ENCODE results near the gene PLCB1. TPM values are rescaled to one million over a fixed set of nuclear protein-coding genes. Genes with fewer than 3 reads are reported as not detected.

PLCB1 gene
- total RNA-seq, 2 experiments from 2014 or later, result 1.9 to 2.2 TPM

GRCh38 chr20:8723296-8723695 lies 591.2 kb downstream of the PLCB1 start:
- H3K36me3 Mint-ChIP-seq (ENCODE audit: low read depth), result no peaks in the 10 kb centered on the region
- CTCF ChIA-PET, result interaction anchor here (0.9 to 6.4 kb wide), 10 partner anchors 12 to 787 kb away, joined by 3 to 49 read pairs (median 6); partner anchors contain the start of gene PLCB1
- POLR2A ChIA-PET, result no interaction called here
- no peaks in the 10 kb centered on the region for H3K27me3 Mint-ChIP-seq
- H3K27ac Mint-ChIP-seq, result no peak overlapping the region
- no peak for DNase-seq
- H3K9me3 Mint-ChIP-seq, result no peaks in the 10 kb centered on the region
- H3K4me3 Mint-ChIP-seq, result no peak overlapping the region
- H3K4me1 Mint-ChIP-seq, result no peaks in the 10 kb centered on the region

- CTCF ChIA-PET, result no interaction called here
- H3K36me3 Mint-ChIP-seq (ENCODE audit: low read depth), result no peaks in the 10 kb centered on the region
- POLR2A ChIA-PET, result no interaction called here
Measured at GRCh38 chr20:8724884-8725283, 592.8 kb downstream of the PLCB1 start.

GRCh38 chr20:8726460-8726859 lies 594.4 kb downstream of the PLCB1 start:
- DNase-seq, result no peak
- H3K27ac Mint-ChIP-seq, result no peak overlapping the region
- no peaks in the 10 kb centered on the region for H3K36me3 Mint-ChIP-seq (ENCODE audit: low read depth)
- POLR2A ChIA-PET, result no interaction called here
- CTCF ChIA-PET, result no interaction called here
- no peaks in the 10 kb centered on the region for H3K27me3 Mint-ChIP-seq
- H3K4me1 Mint-ChIP-seq, result no peaks in the 10 kb centered on the region
- no peaks in the 10 kb centered on the region for H3K9me3 Mint-ChIP-seq
- no peak overlapping the region for H3K4me3 Mint-ChIP-seq

More at GRCh38 chr20:8724884-8725283, 592.8 kb downstream of the PLCB1 start:
- no peaks in the 10 kb centered on the region for H3K4me1 Mint-ChIP-seq
- no peaks in the 10 kb centered on the region for H3K9me3 Mint-ChIP-seq
- no peak for DNase-seq
- no peaks in the 10 kb centered on the region for H3K27me3 Mint-ChIP-seq
- H3K27ac Mint-ChIP-seq, result no peak overlapping the region
- no peak overlapping the region for H3K4me3 Mint-ChIP-seq

- Mint-ChIP-seq H3K9me3 (no peaks in the 10 kb centered on the region), H3K4me3 (no peak overlapping the region), H3K27ac (no peak overlapping the region), H3K36me3 (ENCODE audit: low read depth) (no peaks in the 10 kb centered on the region), H3K4me1 (peaks cover 3% of the 10 kb centered on the region), H3K27me3 (no peaks in the 10 kb centered on the region)
- ChIA-PET POLR2A (no interaction called here), CTCF (interaction anchor here (1.1 to 2.4 kb wide), 3 partner anchors 12 to 17 kb away, joined by 3 to 8 read pairs (median 6); no protein-coding TSS in a partner anchor)
- no peak for DNase-seq
Measured at GRCh38 chr20:8735014-8735413, 602.9 kb downstream of the PLCB1 start.

- Mint-ChIP-seq H3K27me3 (no peaks in the 10 kb centered on the region), H3K27ac (no peak overlapping the region), H3K9me3 (no peaks in the 10 kb centered on the region), H3K4me3 (no peak overlapping the region), H3K4me1 (peaks cover 5% of the 10 kb centered on the region), H3K36me3 (ENCODE audit: low read depth) (no peaks in the 10 kb centered on the region)
- POLR2A ChIA-PET, result no interaction called here
- no peak for DNase-seq
- CTCF ChIA-PET, result interaction anchor here (2.4 kb wide), 2 partner anchors 13 to 18 kb away, joined by 6 to 8 read pairs; no protein-coding TSS in a partner anchor
Measured at GRCh38 chr20:8735674-8736073, 603.6 kb downstream of the PLCB1 start.

GRCh38 chr20:8740265-8740664 lies 608.2 kb downstream of the PLCB1 start:
- ChIA-PET POLR2A (no interaction called here), CTCF (no interaction called here)
- H3K9me3 Mint-ChIP-seq, result no peaks in the 10 kb centered on the region
- DNase-seq, result no peak
- H3K27ac Mint-ChIP-seq, result no peak overlapping the region
- H3K27me3 Mint-ChIP-seq, result no peaks in the 10 kb centered on the region
- H3K4me1 Mint-ChIP-seq, result peaks cover 5% of the 10 kb centered on the region
- H3K4me3 Mint-ChIP-seq, result no peak overlapping the region
- no peaks in the 10 kb centered on the region for H3K36me3 Mint-ChIP-seq (ENCODE audit: low read depth)

GRCh38 chr20:8744228-8744844 lies 612.3 kb downstream of the PLCB1 start:
- peaks cover 2% of the 10 kb centered on the region for H3K4me1 Mint-ChIP-seq
- no peaks in the 10 kb centered on the region for H3K9me3 Mint-ChIP-seq
- no peaks in the 10 kb centered on the region for H3K27me3 Mint-ChIP-seq
- H3K27ac Mint-ChIP-seq, result no peak overlapping the region
- no peak for DNase-seq
- ChIA-PET CTCF (interaction anchor here (0.7 kb wide), 1 partner anchor 16 kb away, joined by 3 read pairs; no protein-coding TSS in a partner anchor), POLR2A (no interaction called here)
- no peak overlapping the region for H3K4me3 Mint-ChIP-seq
- no peaks in the 10 kb centered on the region for H3K36me3 Mint-ChIP-seq (ENCODE audit: low read depth)

GRCh38 chr20:8749101-8749500 lies 617.0 kb downstream of the PLCB1 start:
- no peak overlapping the region for H3K27ac Mint-ChIP-seq
- POLR2A ChIA-PET, result no interaction called here

GRCh38 chr20:8749986-8750385 lies 617.9 kb downstream of the PLCB1 start:
- CTCF ChIA-PET, result interaction anchor here (0.6 to 1.7 kb wide), 6 partner anchors 10 to 104 kb away, joined by 3 to 10 read pairs (median 4); no protein-coding TSS in a partner anchor

More at GRCh38 chr20:8749101-8749500, 617.0 kb downstream of the PLCB1 start:
- Mint-ChIP-seq H3K4me3 (no peak overlapping the region), H3K4me1 (no peaks in the 10 kb centered on the region), H3K27me3 (no peaks in the 10 kb centered on the region), H3K36me3 (ENCODE audit: low read depth) (no peaks in the 10 kb centered on the region), H3K9me3 (no peaks in the 10 kb centered on the region)
- CTCF ChIA-PET, result interaction anchor here (1.0 to 1.7 kb wide), 2 partner anchors 11 to 26 kb away, joined by 3 to 10 read pairs; no protein-coding TSS in a partner anchor
- no peak for DNase-seq

GRCh38 chr20:8755340-8756118 lies 623.5 kb downstream of the PLCB1 start:
- H3K4me1 Mint-ChIP-seq, result no peaks in the 10 kb centered on the region
- H3K36me3 Mint-ChIP-seq (ENCODE audit: low read depth), result no peaks in the 10 kb centered on the region
- ChIA-PET POLR2A (no interaction called here), CTCF (no interaction called here)
- H3K27ac Mint-ChIP-seq, result no peak overlapping the region
- no peaks in the 10 kb centered on the region for H3K27me3 Mint-ChIP-seq
- no peak for DNase-seq
- no peaks in the 10 kb centered on the region for H3K9me3 Mint-ChIP-seq
- no peak overlapping the region for H3K4me3 Mint-ChIP-seq

More at GRCh38 chr20:8749986-8750385, 617.9 kb downstream of the PLCB1 start:
- POLR2A ChIA-PET, result no interaction called here
- DNase-seq, result no peak
- Mint-ChIP-seq H3K27ac (no peak overlapping the region), H3K36me3 (ENCODE audit: low read depth) (no peaks in the 10 kb centered on the region), H3K4me3 (no peak overlapping the region), H3K9me3 (no peaks in the 10 kb centered on the region), H3K27me3 (no peaks in the 10 kb centered on the region), H3K4me1 (no peaks in the 10 kb centered on the region)

GRCh38 chr20:8756410-8756809 lies 624.3 kb downstream of the PLCB1 start:
- no peak for DNase-seq
- Mint-ChIP-seq H3K4me3 (no peak overlapping the region), H3K27ac (no peak overlapping the region), H3K9me3 (no peaks in the 10 kb centered on the region), H3K36me3 (ENCODE audit: low read depth) (no peaks in the 10 kb centered on the region), H3K27me3 (no peaks in the 10 kb centered on the region), H3K4me1 (no peaks in the 10 kb centered on the region)
- ChIA-PET POLR2A (no interaction called here), CTCF (no interaction called here)

GRCh38 chr20:8757146-8757545 lies 625.1 kb downstream of the PLCB1 start:
- Mint-ChIP-seq H3K4me1 (no peaks in the 10 kb centered on the region), H3K4me3 (no peak overlapping the region), H3K36me3 (ENCODE audit: low read depth) (no peaks in the 10 kb centered on the region), H3K27me3 (no peaks in the 10 kb centered on the region), H3K27ac (no peak overlapping the region), H3K9me3 (no peaks in the 10 kb centered on the region)
- CTCF ChIA-PET, result interaction anchor here (1.1 to 1.3 kb wide), 4 partner anchors 9 to 58 kb away, joined by 3 to 10 read pairs (median 4); no protein-coding TSS in a partner anchor
- DNase-seq, result no peak
- POLR2A ChIA-PET, result no interaction called here

- ChIA-PET CTCF (interaction anchor here (1.2 kb wide), 1 partner anchor 14 kb away, joined by 4 read pairs; no protein-coding TSS in a partner anchor), POLR2A (no interaction called here)
- no peak overlapping the region for H3K4me3 Mint-ChIP-seq
- H3K27ac Mint-ChIP-seq, result no peak overlapping the region
- no peak for DNase-seq
- H3K36me3 Mint-ChIP-seq (ENCODE audit: low read depth), result no peaks in the 10 kb centered on the region
- H3K9me3 Mint-ChIP-seq, result no peaks in the 10 kb centered on the region
- no peaks in the 10 kb centered on the region for H3K27me3 Mint-ChIP-seq
- no peaks in the 10 kb centered on the region for H3K4me1 Mint-ChIP-seq
Measured at GRCh38 chr20:8764344-8764962, 632.4 kb downstream of the PLCB1 start.

Measured in activated CD4-positive, alpha-beta memory T cell treated with anti-CD3 and anti-CD28 coated beads, Interleukin-2, amount 10 ng/mL, durations not matched to agents 7 days and 5 days (primary cell).